Stimulated activated CD8-positive, alpha-beta memory T cell treated with anti-CD3 and anti-CD28 coated beads, Interleukin-7, amount 100 ng/mL, for 4 hours (primary cell): ENCODE results near the gene CFTR.

ENCODE experiments used
- DNase-seq, 2 donors: peaks; one replicate each; pipeline ENCODE4 v3.0.0-alpha.2; 2020; ENCODE audit warnings: low read depth in 2 of 2

Gene CFTR

GRCh38 chr7:117587931-117588330, 108.1 kb downstream of the CFTR start:
- no peak for DNase-seq

- no peak for DNase-seq
Measured at GRCh38 chr7:117588352-117588794, 108.5 kb downstream of the CFTR start.

- no peak for DNase-seq
Measured at GRCh38 chr7:117590191-117590590, 110.4 kb downstream of the CFTR start.

GRCh38 chr7:117592011-117592635, 112.3 kb downstream of the CFTR start:
- no peak for DNase-seq

- no peak for DNase-seq
Measured at GRCh38 chr7:117596134-117596533, 116.3 kb downstream of the CFTR start.

GRCh38 chr7:117597755-117598154, 117.9 kb downstream of the CFTR start:
- no peak for DNase-seq

- no peak for DNase-seq
Measured at GRCh38 chr7:117600911-117601310, 121.1 kb downstream of the CFTR start.

GRCh38 chr7:117603627-117604026, 123.8 kb downstream of the CFTR start:
- no peak for DNase-seq

- no peak for DNase-seq
Measured at GRCh38 chr7:117605712-117606111, 125.9 kb downstream of the CFTR start.

- DNase-seq, result no peak
Measured at GRCh38 chr7:117606132-117606531, 126.3 kb downstream of the CFTR start.

- no peak for DNase-seq
Measured at GRCh38 chr7:117610396-117610795, 130.6 kb downstream of the CFTR start.

GRCh38 chr7:117612637-117613036, 132.8 kb downstream of the CFTR start:
- DNase-seq, result no peak

GRCh38 chr7:117616694-117617093, 136.9 kb downstream of the CFTR start:
- DNase-seq, result no peak

- DNase-seq, result no peak
Measured at GRCh38 chr7:117619681-117620080, 139.9 kb downstream of the CFTR start.

GRCh38 chr7:117621075-117621618, 141.3 kb downstream of the CFTR start:
- DNase-seq, result no peak

- DNase-seq, result no peak
Measured at GRCh38 chr7:117623606-117624005, 143.8 kb downstream of the CFTR start.

GRCh38 chr7:117630501-117630900, 150.7 kb downstream of the CFTR start:
- no peak for DNase-seq

- no peak for DNase-seq
Measured at GRCh38 chr7:117630907-117631564, 151.2 kb downstream of the CFTR start.

- DNase-seq, result no peak
Measured at GRCh38 chr7:117631652-117632051, 151.8 kb downstream of the CFTR start.

- no peak for DNase-seq
Measured at GRCh38 chr7:117637937-117638336, 158.1 kb downstream of the CFTR start.

- no peak for DNase-seq
Measured at GRCh38 chr7:117639966-117640365, 160.1 kb downstream of the CFTR start.

GRCh38 chr7:117640465-117640864, 160.6 kb downstream of the CFTR start:
- DNase-seq, result no peak

GRCh38 chr7:117645481-117646165, 165.8 kb downstream of the CFTR start:
- DNase-seq, result no peak
